GM12873 (cell line): ENCODE data around the gene TARS1.

ENCODE experiments used
- CTCF ChIP-seq: IDR thresholded peaks from 2 replicates; pipeline ENCODE4 v1.5.1; 2012; ENCODE audit warnings: low read depth, mild to moderate bottlenecking, moderate library complexity, low read length, control low read depth; ENCODE audit not compliant: insufficient read depth; ENCODE audit errors: missing control alignments

TARS1 gene

DNA sequence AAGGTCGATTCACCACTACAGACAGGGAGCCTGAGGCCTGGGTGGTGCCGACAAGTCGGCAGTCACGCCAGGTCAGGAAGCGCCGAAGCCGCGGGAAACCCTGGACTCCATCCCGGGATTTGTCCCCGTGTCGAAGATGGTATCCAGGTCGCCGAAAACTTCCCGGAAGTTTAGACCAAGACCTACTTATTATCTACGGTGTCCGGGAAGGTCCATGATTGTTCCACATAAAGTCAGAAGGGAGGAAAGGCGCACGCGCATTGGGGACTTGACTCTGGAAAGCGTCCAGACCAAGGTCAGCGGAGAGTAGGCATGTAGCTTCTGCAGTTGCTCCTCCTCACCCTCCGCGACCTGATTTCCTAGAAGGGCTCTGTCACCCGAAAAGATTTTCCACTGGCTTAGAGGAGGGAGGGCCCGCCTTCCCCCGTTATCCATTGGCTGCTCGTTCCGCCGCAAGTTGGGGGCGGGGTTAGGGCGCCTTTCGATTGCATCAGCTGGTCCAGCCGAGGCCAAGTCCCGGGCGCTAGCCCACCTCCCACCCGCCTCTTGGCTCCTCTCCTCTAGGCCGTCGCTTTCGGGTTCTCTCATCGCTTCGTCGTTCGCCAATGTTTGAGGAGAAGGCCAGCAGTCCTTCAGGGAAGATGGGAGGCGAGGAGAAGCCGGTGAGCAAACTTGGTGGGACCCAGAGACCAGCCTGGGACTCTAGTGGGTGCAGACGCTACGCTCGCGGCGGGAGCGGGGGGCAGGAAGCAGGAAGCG, at the start of gene TARS1:
Gene TARS1, plus strand, starts transcription at position 484 of the 759 bp plus-strand sequence. Its CDS starts 122 bp downstream, at position 606.
- TF ChIP-seq CTCF = no peak

DNA sequence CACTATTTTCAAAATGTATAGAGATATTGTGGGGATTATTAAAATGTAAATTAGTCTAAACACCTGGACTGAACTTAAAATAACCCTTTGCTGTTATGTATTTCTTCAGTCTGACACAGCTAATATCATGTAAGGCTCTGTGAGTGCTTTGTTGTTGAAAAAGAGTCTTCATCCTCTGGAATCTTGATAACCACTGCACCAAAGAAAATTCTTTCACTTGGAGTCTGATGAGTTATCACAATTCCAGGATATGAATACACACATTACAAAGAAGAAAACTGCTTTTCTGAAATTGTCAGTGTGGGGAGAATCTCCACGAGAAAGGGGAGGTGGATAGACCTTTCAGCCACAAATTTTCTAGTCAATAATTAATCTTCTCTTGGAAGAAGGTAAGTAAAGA, 42.3 kb upstream of the TARS1 start:
- no peak for TF ChIP-seq CTCF

DNA sequence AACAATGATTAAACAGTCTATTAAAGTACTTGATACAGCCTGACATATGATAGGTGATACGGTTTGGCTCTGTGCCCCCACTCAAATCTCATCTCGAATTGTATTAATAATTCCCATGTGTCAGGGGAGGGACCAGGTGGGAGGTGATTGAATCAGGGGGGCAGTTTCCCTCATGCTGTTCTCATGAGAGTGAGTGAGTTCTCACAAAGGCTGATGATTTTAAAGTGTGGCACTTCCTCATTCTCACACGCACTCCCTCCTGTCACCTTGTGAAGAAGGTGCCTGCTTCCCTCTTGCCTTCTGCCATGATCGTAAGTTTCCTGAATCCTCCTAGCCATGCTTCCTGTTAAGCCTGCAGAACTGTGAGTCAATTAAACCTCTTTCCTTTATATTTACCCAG, 40.1 kb upstream of the TARS1 start:
- no peak for TF ChIP-seq CTCF

DNA sequence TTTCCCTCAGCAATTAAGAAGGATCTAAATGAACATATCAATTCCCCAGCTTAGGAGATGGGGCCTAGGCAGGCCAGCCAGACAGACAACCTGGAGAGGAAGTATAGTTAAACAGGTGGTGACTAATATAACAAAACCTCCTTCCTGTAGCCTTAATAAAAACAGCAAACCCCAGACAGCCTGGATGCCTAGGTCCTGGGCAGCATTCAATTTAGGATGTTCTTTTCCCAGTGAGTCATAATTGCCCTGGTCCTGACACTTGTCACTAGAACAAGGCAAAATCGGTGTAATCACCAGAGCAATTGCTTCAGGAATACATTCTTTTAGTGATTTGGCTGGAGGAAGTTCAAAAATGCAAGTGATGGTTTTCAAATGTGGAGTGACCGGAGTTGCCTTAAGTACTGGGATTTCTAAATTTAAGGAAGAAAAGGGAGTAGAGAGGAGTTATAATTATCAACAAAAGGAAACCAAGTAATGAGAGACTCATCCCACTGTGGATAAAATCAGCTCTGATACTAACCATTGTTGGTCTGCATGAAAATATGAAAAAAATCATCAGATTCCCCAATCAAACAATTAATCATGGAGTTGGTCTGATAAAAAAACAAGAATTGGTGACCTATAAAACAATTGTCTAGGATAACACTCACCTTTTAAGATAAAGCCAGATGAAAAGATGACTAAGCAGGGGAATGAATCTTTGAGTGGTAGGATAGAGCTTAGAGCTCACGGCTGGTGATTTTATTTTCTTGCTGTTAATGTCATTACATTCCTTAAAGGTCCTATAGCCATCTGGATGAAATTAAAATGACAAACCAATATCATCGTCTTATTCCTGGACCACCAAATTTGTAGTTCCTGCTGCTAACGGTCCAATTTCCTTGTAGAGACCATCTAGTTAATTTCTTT, 39.0 kb upstream of the TARS1 start:
- no peak for TF ChIP-seq CTCF

GRCh38 chr5:33403187-33403586, 37.6 kb upstream of the TARS1 start:
- no peak for TF ChIP-seq CTCF

DNA sequence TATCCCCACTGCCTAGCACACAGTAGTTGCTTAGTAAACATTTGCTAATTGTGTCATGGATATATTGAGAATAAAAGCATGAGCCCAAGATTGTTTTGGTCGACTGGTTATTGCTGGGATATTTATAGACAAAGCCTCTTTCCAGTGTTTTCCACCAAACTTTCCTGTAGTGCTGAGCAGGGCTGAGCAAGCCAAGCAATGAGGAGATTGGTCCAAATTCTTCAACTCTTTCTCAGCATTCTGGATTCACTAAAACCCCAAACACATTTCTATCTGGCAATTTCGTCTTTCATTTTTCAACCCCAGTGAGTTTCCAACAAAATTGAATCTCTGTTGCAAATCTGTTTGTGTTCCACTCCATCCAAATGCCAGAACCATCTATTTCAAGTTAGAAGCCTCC, 31.9 kb upstream of the TARS1 start:
- no peak for TF ChIP-seq CTCF
